ENCODE measurements around the gene MIX23. TPM values are rescaled to one million over a fixed set of nuclear protein-coding genes. Genes with fewer than 3 reads are reported as not detected.

Gene MIX23
- total RNA-seq, 4 donors from 2014 or later = 14.1 to 20.1 (median 18.9) TPM; not detected in 1

DNA sequence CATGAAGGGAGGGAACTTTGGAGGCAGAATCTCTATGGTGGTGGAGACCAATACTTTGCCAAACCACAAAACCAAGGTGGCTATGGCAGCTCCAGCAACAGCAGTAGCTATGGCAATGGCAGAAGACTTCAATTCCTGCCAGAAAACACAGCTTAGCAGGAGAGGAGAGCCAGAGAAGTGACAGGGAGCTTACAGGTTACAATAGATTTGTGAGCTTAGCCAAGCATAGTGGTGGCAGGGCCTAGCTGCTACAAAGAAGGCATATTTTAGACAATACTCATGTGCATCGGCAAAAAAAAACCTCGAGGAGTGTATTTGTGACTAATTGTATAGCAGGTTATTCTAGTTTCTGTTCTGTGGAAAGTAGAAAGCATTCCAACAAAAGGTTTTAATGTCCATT is 64.4 kb downstream of the MIX23 start:
- Histone ChIP-seq H3K27me3 (no peaks in the 10 kb centered on the region), H3K4me1 (no peaks in the 10 kb centered on the region), H3K4me3 (no peak overlapping the region), H3K27ac (no peak overlapping the region), H3K36me3 (no peaks in the 10 kb centered on the region), H3K9me3 (no peaks in the 10 kb centered on the region)
- no peak for DNase-seq
- intact Hi-C loops (cut with DNase I; ENCODE audit: low total_unique reads) = no loop called here
- TF ChIP-seq POLR2A (IDR thresholded peaks at IDR 0.05) = no peak
- TF ChIP-seq, protein P1, sequence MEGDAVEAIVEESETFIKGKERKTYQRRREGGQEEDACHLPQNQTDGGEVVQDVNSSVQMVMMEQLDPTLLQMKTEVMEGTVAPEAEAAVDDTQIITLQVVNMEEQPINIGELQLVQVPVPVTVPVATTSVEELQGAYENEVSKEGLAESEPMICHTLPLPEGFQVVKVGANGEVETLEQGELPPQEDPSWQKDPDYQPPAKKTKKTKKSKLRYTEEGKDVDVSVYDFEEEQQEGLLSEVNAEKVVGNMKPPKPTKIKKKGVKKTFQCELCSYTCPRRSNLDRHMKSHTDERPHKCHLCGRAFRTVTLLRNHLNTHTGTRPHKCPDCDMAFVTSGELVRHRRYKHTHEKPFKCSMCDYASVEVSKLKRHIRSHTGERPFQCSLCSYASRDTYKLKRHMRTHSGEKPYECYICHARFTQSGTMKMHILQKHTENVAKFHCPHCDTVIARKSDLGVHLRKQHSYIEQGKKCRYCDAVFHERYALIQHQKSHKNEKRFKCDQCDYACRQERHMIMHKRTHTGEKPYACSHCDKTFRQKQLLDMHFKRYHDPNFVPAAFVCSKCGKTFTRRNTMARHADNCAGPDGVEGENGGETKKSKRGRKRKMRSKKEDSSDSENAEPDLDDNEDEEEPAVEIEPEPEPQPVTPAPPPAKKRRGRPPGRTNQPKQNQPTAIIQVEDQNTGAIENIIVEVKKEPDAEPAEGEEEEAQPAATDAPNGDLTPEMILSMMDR (IDR thresholded peaks at IDR 0.05) = no peak

DNA sequence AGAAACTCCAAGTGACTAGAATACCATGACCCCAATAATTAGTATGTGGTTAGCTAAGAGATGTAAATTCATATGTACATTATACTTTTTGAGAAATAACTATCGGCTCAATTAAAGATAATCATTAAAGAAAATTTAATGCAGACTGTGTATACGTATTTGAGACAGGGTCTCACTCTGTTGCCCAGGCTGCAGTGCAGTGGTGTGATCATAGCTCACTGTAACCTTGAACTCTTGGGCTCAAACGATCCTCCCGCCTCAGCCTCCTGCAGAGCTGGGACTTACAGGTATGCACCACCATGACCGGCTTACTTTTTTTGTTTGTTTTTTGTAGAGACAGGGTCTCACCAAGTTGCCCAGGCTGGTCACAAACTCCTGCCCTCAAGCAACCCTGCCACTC is 66.7 kb downstream of the MIX23 start:
- intact Hi-C loops (cut with DNase I; ENCODE audit: low total_unique reads) = no loop called here
- no peak for DNase-seq

DNA sequence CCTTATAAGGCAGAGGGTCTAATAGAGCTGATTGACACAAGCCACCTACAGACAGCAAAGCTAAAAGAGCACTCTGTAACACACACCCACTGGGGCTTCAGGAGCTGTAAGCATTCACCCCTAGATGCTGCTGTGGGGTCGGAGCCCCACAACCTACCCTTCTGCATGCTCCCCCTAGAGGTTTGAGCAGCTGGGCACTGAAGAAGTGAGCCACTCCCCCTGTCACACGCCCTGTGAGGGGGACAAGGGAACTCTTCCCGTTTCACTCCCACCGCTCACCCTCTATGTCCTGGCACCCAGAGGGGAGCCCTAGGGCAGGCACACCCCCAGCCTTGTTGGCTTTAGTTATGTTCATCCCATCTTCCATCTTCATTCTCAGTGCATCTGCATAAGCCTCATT is 67.4 kb downstream of the MIX23 start:
- no peaks in the 10 kb centered on the region for H3K9me3 ChIP-seq
- intact Hi-C loops (cut with DNase I; ENCODE audit: low total_unique reads) = no loop called here
- H3K4me1 ChIP-seq = no peaks in the 10 kb centered on the region
- TF ChIP-seq, protein P1 (IDR thresholded peaks at IDR 0.05) = no peak
- no peak for TF ChIP-seq POLR2A (IDR thresholded peaks at IDR 0.05)
- DNase-seq = no peak
- no peak overlapping the region for H3K4me3 ChIP-seq
- H3K27me3 ChIP-seq = no peaks in the 10 kb centered on the region
- H3K27ac ChIP-seq = no peak overlapping the region
- H3K36me3 ChIP-seq = no peaks in the 10 kb centered on the region

More for the DNA sequence above, 66.7 kb downstream of the MIX23 start:
- no peaks in the 10 kb centered on the region for H3K4me1 ChIP-seq
- H3K27ac ChIP-seq = no peak overlapping the region
- H3K27me3 ChIP-seq = no peaks in the 10 kb centered on the region
- H3K9me3 ChIP-seq = no peaks in the 10 kb centered on the region
- no peaks in the 10 kb centered on the region for H3K36me3 ChIP-seq
- TF ChIP-seq POLR2A (IDR thresholded peaks at IDR 0.05) = no peak
- TF ChIP-seq, protein P1 (IDR thresholded peaks at IDR 0.05) = no peak
- no peak overlapping the region for H3K4me3 ChIP-seq

DNA sequence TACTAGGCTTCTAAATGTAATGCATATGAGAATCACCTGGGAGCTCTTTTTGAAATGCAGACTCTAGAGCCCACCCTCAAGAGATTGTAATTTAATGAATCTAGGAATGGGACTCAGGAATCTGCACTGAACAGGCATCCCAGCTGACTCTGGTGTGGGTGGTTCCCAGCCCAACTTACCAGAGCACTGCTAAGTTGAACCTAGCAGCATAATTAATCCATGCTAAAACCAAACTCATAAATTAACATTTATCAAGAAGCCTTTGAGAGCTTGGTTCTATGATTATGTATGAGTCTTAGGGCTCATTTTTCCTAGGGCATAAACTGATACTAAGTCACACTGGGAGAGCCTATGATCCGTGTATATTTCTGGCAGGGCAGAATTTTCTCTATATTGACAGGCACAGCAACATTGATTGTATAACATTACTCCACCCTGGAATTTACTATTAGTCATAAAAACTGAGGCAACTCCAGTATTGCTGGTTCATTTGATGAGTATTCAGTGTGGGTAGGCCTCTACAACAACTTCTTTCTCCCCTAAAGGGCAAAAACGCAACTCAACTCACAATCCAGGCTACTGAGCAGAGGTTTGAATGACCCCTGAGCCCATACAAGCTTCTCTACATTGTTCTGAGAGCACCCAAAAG is 68.7 kb downstream of the MIX23 start:
- DNase-seq = no peak
- TF ChIP-seq POLR2A (IDR thresholded peaks at IDR 0.05) = no peak
- TF ChIP-seq, protein P1 (IDR thresholded peaks at IDR 0.05) = no peak
- H3K27ac ChIP-seq = no peak overlapping the region
- no peak overlapping the region for H3K4me3 ChIP-seq
- no peaks in the 10 kb centered on the region for H3K27me3 ChIP-seq
- H3K4me1 ChIP-seq = no peaks in the 10 kb centered on the region
- intact Hi-C loops (cut with DNase I; ENCODE audit: low total_unique reads) = no loop called here
- H3K9me3 ChIP-seq = no peaks in the 10 kb centered on the region
- no peaks in the 10 kb centered on the region for H3K36me3 ChIP-seq

DNA sequence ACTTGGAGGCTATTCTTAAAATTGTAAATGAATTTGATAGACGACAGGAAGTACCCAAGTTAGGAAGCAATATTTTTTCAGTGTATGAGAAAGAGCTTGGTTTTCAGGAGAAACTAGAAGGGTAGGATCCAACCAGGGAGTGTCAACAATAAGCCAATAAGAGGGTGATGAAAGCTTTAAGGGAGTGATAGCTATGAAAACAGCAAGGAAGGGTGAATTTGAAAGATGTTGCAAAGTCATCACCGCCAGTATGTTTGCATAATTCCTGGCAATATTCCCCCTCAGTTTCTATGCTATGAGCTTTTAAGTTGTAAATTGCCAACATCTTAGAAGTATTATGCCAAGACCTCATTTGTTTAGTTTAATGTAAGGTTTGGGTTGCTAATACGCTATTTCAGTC is 69.8 kb downstream of the MIX23 start:
- no peak for DNase-seq
- no peak for TF ChIP-seq POLR2A (IDR thresholded peaks at IDR 0.05)
- TF ChIP-seq, protein P1 (IDR thresholded peaks at IDR 0.05) = no peak
- Histone ChIP-seq H3K4me1 (no peaks in the 10 kb centered on the region), H3K4me3 (no peak overlapping the region), H3K27ac (no peak overlapping the region), H3K36me3 (no peaks in the 10 kb centered on the region), H3K27me3 (no peaks in the 10 kb centered on the region), H3K9me3 (no peaks in the 10 kb centered on the region)
- intact Hi-C loops (cut with DNase I; ENCODE audit: low total_unique reads) = no loop called here
